Mesothelial cell of epicardium (in vitro differentiated cells): ENCODE measurements around the gene MTCH2. TPM values are rescaled to one million over a fixed set of nuclear protein-coding genes. Genes with fewer than 3 reads are reported as not detected.
"Not testable (repeated sequence)": the region's sequence is repeated elsewhere in the genome, so short reads cannot be mapped to it uniquely, and the experiment has no call there.

Source experiments
- DNase-seq, 2 experiments: peaks; one replicate each; pipeline ENCODE4 v3.0.0; 2021; ENCODE audit warnings: low spot score in 2 of 2; ENCODE audit not compliant: unreplicated experiment in 2 of 2
- H3K27ac Mint-ChIP-seq: 2 replicates; pipeline ENCODE4 v1.8.0; 2021; ENCODE audit warnings: mixed read lengths
- H3K27me3 Mint-ChIP-seq: 2 replicates; pipeline ENCODE4 v1.8.0; 2021; ENCODE audit warnings: low read depth, mixed read lengths
- H3K36me3 Mint-ChIP-seq: 2 replicates; pipeline ENCODE4 v1.8.0; 2021; ENCODE audit warnings: mixed read lengths
- H3K4me1 Mint-ChIP-seq: 2 replicates; pipeline ENCODE4 v1.8.0; 2021; ENCODE audit warnings: mixed read lengths
- H3K4me3 Mint-ChIP-seq: 2 replicates; pipeline ENCODE4 v1.8.0; 2021; ENCODE audit warnings: mild to moderate bottlenecking, moderate library complexity, mixed read lengths
- H3K9me3 Mint-ChIP-seq: 2 replicates; pipeline ENCODE4 v1.8.0; 2021; ENCODE audit warnings: mixed read lengths
- CTCF ChIP-seq: fragments of 200-600 bp; sonication (generic); IDR thresholded peaks from one replicate; pipeline ENCODE4 v1.5.0; 2021; ENCODE audit warnings: antibody characterized with exemption; ENCODE audit not compliant: unreplicated experiment
- total RNA-seq: library from RNA; stranded (reverse); gene quantifications from 3 replicates; pipeline ENCODE4 v1.2.1, GENCODE V29; 2021

MTCH2 gene
- total RNA-seq, 1 donor from 2014 or later = 53.5 TPM

DNA sequence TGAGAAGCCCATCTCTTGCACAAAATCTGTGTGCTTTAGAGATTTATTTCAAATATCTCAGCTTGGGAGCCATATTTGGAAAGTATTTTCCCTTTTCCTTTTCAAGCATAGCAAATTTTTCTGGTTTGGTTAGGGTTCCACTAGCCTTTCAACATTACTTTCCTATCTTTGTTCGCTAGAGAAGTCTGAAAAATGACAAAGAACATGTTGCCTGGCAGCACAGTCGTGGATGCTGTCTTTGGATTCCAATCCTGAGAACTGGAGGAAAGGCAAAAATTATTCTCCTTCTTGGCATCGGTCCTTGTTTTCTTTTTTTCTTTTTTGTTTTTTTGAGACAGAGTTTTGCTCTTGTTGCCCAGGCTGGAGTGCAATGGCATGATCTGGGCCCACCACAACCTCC, 6.9 kb upstream of the MTCH2 start:
- no peak for DNase-seq
- Mint-ChIP-seq H3K4me1 (no peaks in the 10 kb centered on the region), H3K27me3 (no peaks in the 10 kb centered on the region), H3K9me3 (peaks cover 18% of the 10 kb centered on the region), H3K36me3 (no peaks in the 10 kb centered on the region), H3K4me3 (no peak overlapping the region), H3K27ac (no peak overlapping the region)
- no peak for TF ChIP-seq CTCF

GRCh38 chr11:47646019-47646418, 3.7 kb upstream of the MTCH2 start:
- no peaks in the 10 kb centered on the region for H3K27me3 Mint-ChIP-seq
- peaks cover 14% of the 10 kb centered on the region for H3K4me1 Mint-ChIP-seq
- no peak for TF ChIP-seq CTCF
- no peak for DNase-seq
- H3K36me3 Mint-ChIP-seq = no peaks in the 10 kb centered on the region
- no peak overlapping the region for H3K4me3 Mint-ChIP-seq
- H3K27ac Mint-ChIP-seq = no peak overlapping the region
- no peaks in the 10 kb centered on the region for H3K9me3 Mint-ChIP-seq

GRCh38 chr11:47645500-47645899, 3.1 kb upstream of the MTCH2 start:
- H3K27ac Mint-ChIP-seq = no peak overlapping the region
- no peaks in the 10 kb centered on the region for H3K36me3 Mint-ChIP-seq
- no peak for TF ChIP-seq CTCF
- H3K4me3 Mint-ChIP-seq = no peak overlapping the region
- H3K27me3 Mint-ChIP-seq = no peaks in the 10 kb centered on the region
- no peaks in the 10 kb centered on the region for H3K9me3 Mint-ChIP-seq
- H3K4me1 Mint-ChIP-seq = peaks cover 18% of the 10 kb centered on the region
- no peak for DNase-seq

DNA sequence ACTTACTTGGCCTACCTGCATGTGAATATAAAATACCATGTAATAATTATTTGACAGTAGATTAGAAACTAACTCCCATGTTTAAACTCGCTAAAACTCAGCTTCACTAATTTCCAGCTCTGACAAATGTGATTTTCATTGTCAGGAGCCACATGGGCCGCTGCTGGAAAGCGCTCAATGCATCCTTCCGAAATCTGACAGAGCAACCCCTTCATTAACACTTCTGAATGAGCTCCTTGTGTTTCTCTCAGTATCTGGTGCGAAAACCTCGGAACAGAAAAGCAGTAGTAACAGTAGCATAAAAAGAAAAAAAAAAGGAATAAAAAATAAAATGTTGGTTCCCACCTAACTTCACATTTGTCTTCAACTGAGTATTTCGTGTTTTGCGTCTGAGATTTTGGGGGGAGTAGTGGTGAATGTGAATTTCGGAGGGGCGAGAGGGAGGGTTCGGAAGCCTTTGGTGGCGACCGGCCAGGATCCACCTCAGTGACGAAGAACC, 710 bp downstream of the MTCH2 start:
- TF ChIP-seq CTCF = no peak
- Mint-ChIP-seq H3K9me3 (no peaks in the 10 kb centered on the region), H3K4me3 (peak overlapping the region; percentile 94), H3K27ac (peak overlapping the region; percentile 98), H3K27me3 (no peaks in the 10 kb centered on the region), H3K4me1 (peaks cover 22% of the 10 kb centered on the region), H3K36me3 (peaks cover 8% of the 10 kb centered on the region)
- no peak for DNase-seq

DNA sequence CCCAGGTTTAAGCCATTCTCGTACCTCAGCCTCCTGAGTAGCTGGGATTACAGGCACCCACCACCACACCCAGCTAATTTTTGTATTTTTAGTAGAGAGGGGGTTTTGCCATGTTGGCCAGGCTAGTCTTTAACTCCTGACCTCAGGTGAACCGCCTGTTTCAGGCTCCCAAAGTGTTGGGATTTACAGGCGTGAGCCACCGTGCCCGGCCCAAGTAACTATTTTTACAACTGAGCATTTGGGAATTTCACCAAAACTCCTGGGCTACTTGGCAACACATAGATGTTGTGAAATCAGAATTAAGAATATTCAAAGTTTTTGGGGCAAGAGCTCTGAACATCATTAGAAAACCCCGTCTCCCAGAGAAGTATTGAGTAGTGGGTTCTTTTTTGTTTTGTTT, 1.9 kb downstream of the MTCH2 start:
- not testable (repeated sequence) for H3K4me3 Mint-ChIP-seq

DNA sequence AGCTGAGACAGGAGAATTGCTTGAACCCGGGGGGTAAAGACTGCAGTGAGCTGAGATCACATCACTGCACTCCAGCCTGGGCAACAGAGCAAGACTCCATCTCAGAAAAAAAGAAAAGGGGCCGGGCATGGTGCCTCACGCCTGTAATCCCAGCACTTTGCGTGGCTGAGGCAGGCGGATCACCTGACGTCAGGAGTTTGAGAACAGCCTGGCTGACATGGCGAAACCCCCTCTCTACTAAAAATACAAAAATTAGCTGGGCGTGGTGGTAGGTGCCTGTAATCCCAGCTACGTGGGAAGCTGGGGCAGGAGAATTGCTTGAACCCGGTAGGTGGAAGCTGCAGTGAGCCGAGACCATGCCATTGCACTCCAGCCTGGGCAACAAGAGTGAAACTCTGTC, 6.0 kb downstream of the MTCH2 start:
- H3K36me3 Mint-ChIP-seq = peaks cover 32% of the 10 kb centered on the region
- H3K4me3 Mint-ChIP-seq, H3K27me3 Mint-ChIP-seq, H3K27ac Mint-ChIP-seq, DNase-seq, H3K9me3 Mint-ChIP-seq: not testable (repeated sequence)
- peaks cover 11% of the 10 kb centered on the region for H3K4me1 Mint-ChIP-seq

More for the DNA sequence above, 1.9 kb downstream of the MTCH2 start:
- H3K27me3 Mint-ChIP-seq, H3K27ac Mint-ChIP-seq, DNase-seq, H3K9me3 Mint-ChIP-seq, H3K36me3 Mint-ChIP-seq: not testable (repeated sequence)
- peaks cover 22% of the 10 kb centered on the region for H3K4me1 Mint-ChIP-seq

DNA sequence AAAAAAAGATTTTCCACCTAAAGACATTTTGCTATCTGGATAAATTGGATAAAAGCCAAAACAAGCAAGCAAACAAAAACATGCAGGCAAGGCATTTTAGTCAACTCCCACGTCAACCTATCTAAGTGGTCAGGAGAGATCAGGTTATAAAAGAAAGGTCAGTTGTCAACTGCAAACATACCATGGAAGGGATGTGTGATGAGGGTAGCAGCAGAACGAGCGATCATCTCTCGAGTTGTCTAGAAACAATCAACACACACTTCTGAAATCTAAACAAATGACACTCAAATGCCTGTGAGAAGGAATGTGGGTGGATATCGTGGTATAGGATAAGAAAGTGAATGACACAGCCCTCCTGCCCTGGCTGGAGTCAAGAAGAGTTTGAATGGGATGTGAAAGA, 10.9 kb downstream of the MTCH2 start:
- peaks cover 48% of the 10 kb centered on the region for H3K36me3 Mint-ChIP-seq
- DNase-seq = no peak
- no peak overlapping the region for H3K4me3 Mint-ChIP-seq
- no peaks in the 10 kb centered on the region for H3K9me3 Mint-ChIP-seq
- no peak for TF ChIP-seq CTCF
- H3K27me3 Mint-ChIP-seq = no peaks in the 10 kb centered on the region
- no peaks in the 10 kb centered on the region for H3K4me1 Mint-ChIP-seq
- no peak overlapping the region for H3K27ac Mint-ChIP-seq
